Measurements from ENCODE around the gene GTF3C6. TPM values are rescaled to one million over a fixed set of nuclear protein-coding genes. Genes with fewer than 3 reads are reported as not detected.

Gene GTF3C6
- total RNA-seq, 3 donors from 2014 or later (not counting 1 experiment from before 2014, with no cell fraction given): 28.2 to 36.0 (median 33.8) TPM

- no peaks in the 10 kb centered on the region for H3K9me3 Mint-ChIP-seq
- peaks cover 0 to 8% of the 10 kb centered on the region in 2 donors for H3K4me1 Mint-ChIP-seq
- no peak for ATAC-seq
- H3K4me3 ChIP-seq (ENCODE audit: low read length): no peak overlapping the region
- TF ChIP-seq, protein P1, sequence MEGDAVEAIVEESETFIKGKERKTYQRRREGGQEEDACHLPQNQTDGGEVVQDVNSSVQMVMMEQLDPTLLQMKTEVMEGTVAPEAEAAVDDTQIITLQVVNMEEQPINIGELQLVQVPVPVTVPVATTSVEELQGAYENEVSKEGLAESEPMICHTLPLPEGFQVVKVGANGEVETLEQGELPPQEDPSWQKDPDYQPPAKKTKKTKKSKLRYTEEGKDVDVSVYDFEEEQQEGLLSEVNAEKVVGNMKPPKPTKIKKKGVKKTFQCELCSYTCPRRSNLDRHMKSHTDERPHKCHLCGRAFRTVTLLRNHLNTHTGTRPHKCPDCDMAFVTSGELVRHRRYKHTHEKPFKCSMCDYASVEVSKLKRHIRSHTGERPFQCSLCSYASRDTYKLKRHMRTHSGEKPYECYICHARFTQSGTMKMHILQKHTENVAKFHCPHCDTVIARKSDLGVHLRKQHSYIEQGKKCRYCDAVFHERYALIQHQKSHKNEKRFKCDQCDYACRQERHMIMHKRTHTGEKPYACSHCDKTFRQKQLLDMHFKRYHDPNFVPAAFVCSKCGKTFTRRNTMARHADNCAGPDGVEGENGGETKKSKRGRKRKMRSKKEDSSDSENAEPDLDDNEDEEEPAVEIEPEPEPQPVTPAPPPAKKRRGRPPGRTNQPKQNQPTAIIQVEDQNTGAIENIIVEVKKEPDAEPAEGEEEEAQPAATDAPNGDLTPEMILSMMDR (IDR thresholded peaks at IDR 0.05): no peak
- H3K27ac Mint-ChIP-seq: no peak overlapping the region
- H3K4me1 ChIP-seq (ENCODE audit: control insufficient read depth, insufficient read depth, low read length): peaks cover 4% of the 10 kb centered on the region
- no peak for DNase-seq
- H3K36me3 ChIP-seq (ENCODE audit: control insufficient read depth, insufficient read depth, low read length): no peaks in the 10 kb centered on the region
- intact Hi-C loops (cut with micrococcal nuclease): no loop called here
- no peaks in the 10 kb centered on the region for H3K9me3 ChIP-seq (ENCODE audit: control insufficient read depth, insufficient read depth, low read length)
- WGBS (ENCODE audit: insufficient coverage): 88% methylated on average over 1 of the region's 1 CpG
- H3K27ac ChIP-seq (ENCODE audit: low read length): no peak overlapping the region
- H3K4me3 Mint-ChIP-seq: no peak overlapping the region
- H3K27me3 Mint-ChIP-seq (ENCODE audit: low read depth in 2 of 2): no peaks in the 10 kb centered on the region
- no peaks in the 10 kb centered on the region for H3K27me3 ChIP-seq (ENCODE audit: control insufficient read depth, insufficient read depth, low read length)
- no peaks in the 10 kb centered on the region for H3K36me3 Mint-ChIP-seq
These were observed 24.1 kb upstream of the GTF3C6 start for GRCh38 chr6:110934381-110934898.

DNA sequence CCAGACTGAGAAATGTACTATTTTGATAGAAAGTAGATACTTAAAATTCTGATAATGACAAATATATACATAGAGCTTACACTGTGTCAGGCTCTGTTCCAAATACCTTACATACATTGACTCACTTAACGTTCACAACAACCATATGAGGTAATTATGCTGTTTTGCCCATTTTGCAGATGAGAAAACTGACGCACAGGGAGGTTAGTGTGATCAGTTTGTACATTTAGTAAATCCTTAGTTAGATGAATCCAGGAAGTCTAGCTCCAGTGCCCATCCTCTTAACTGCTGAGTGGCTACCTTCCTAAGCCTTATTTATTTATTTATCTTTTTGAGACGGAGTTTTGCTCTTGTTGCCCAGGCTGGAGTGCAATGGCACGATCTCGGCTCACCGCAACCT, 23.3 kb upstream of the GTF3C6 start:
- H3K4me1 ChIP-seq (ENCODE audit: control insufficient read depth, insufficient read depth, low read length): peaks cover 3% of the 10 kb centered on the region
- no peak overlapping the region for H3K4me3 ChIP-seq (ENCODE audit: low read length)
- no peaks in the 10 kb centered on the region for H3K9me3 ChIP-seq (ENCODE audit: control insufficient read depth, insufficient read depth, low read length)
- H3K27me3 Mint-ChIP-seq (ENCODE audit: low read depth in 2 of 2): no peaks in the 10 kb centered on the region
- H3K9me3 Mint-ChIP-seq: no peaks in the 10 kb centered on the region
- no peaks in the 10 kb centered on the region for H3K36me3 ChIP-seq (ENCODE audit: control insufficient read depth, insufficient read depth, low read length)
- H3K36me3 Mint-ChIP-seq: no peaks in the 10 kb centered on the region
- no peak overlapping the region for H3K27ac ChIP-seq (ENCODE audit: low read length)
- no peak for DNase-seq
- 98% methylated on average over 5 of the region's 6 CpGs for WGBS (ENCODE audit: insufficient coverage)
- intact Hi-C loops (cut with micrococcal nuclease): no loop called here
- H3K27ac Mint-ChIP-seq: no peak overlapping the region
- no peaks in the 10 kb centered on the region for H3K27me3 ChIP-seq (ENCODE audit: control insufficient read depth, insufficient read depth, low read length)
- H3K4me1 Mint-ChIP-seq: peaks cover 0 to 9% of the 10 kb centered on the region in 2 donors
- no peak overlapping the region for H3K4me3 Mint-ChIP-seq
- ATAC-seq: no peak
- TF ChIP-seq, protein P1 (IDR thresholded peaks at IDR 0.05): no peak

GRCh38 chr6:110938171-110938570, 20.3 kb upstream of the GTF3C6 start:
- Histone ChIP-seq H3K4me3 (ENCODE audit: low read length) (no peak overlapping the region), H3K9me3 (ENCODE audit: control insufficient read depth, insufficient read depth, low read length) (no peaks in the 10 kb centered on the region), H3K4me1 (ENCODE audit: control insufficient read depth, insufficient read depth, low read length) (no peaks in the 10 kb centered on the region), H3K27ac (ENCODE audit: low read length) (no peak overlapping the region), H3K27me3 (ENCODE audit: control insufficient read depth, insufficient read depth, low read length) (no peaks in the 10 kb centered on the region), H3K36me3 (ENCODE audit: control insufficient read depth, insufficient read depth, low read length) (no peaks in the 10 kb centered on the region)
- no peak for ATAC-seq
- Mint-ChIP-seq H3K27me3 (ENCODE audit: low read depth in 2 of 2) (no peaks in the 10 kb centered on the region), H3K9me3 (no peaks in the 10 kb centered on the region), H3K36me3 (no peaks in the 10 kb centered on the region), H3K4me3 (no peak overlapping the region), H3K4me1 (peaks cover 0 to 5% of the 10 kb centered on the region in 2 donors), H3K27ac (no peak overlapping the region)
- no peak for DNase-seq
- TF ChIP-seq, protein P1 (IDR thresholded peaks at IDR 0.05): no peak
- intact Hi-C loops (cut with micrococcal nuclease): no loop called here
- WGBS (ENCODE audit: insufficient coverage): 97% methylated on average over 3 of the region's 6 CpGs
